Activated B cell treated with CpG ODN at 0.5 μM for 24 hours (primary cell): ENCODE data around the gene NEK3. TPM values are rescaled to one million over a fixed set of nuclear protein-coding genes. Genes with fewer than 3 reads are reported as not detected.
A peak's percentile ranks its signal among the peaks of the same experiment; 100 is the strongest.

Experiments
- ATAC-seq: fragments of 200-7000 bp; cut with Tn5 transposase; one replicate; pipeline ENCODE4 v1.10.0; 2021; ENCODE audit warnings: low read depth, mild to moderate bottlenecking, moderate library complexity
- CTCF ChIA-PET: fragments of 350-600 bp; sonication (Branson Sonifier 250); formaldehyde crosslinking; loops from one replicate; lab custom pipeline; 2021; ENCODE audit warnings: antibody characterized with exemption; lab: Charles Lee
- POLR2A ChIA-PET: fragments of 350-600 bp; sonication (Branson Sonifier 250); formaldehyde crosslinking; loops from one replicate; lab custom pipeline; 2021; ENCODE audit warnings: antibody characterized with exemption; lab: Charles Lee
- DNase-seq: peaks from one replicate; pipeline ENCODE4 v3.0.0; 2022
- H3K27ac Mint-ChIP-seq: one replicate; pipeline ENCODE4 v1.8.0; 2020; ENCODE audit warnings: mixed read lengths
- H3K27me3 Mint-ChIP-seq: one replicate; pipeline ENCODE4 v1.8.0; 2021; ENCODE audit warnings: mixed read lengths
- H3K36me3 Mint-ChIP-seq: one replicate; pipeline ENCODE4 v1.8.0; 2021; ENCODE audit warnings: low read depth, mixed read lengths
- H3K4me1 Mint-ChIP-seq: one replicate; pipeline ENCODE4 v1.8.0; 2021; ENCODE audit warnings: mixed read lengths
- H3K4me3 Mint-ChIP-seq: one replicate; pipeline ENCODE4 v1.8.0; 2020; ENCODE audit warnings: mild to moderate bottlenecking, mixed read lengths
- H3K9me3 Mint-ChIP-seq: one replicate; pipeline ENCODE4 v1.8.0; 2020; ENCODE audit warnings: mixed read lengths
- CTCF ChIP-seq: fragments of 200-600 bp; IDR thresholded peaks from one replicate; pipeline ENCODE4 v1.8.0; 2022; ENCODE audit warnings: antibody characterized with exemption, mild to moderate bottlenecking
- intact Hi-C: fragments of 100-400 bp; cut with micrococcal nuclease; formaldehyde crosslinking; loops from one replicate; pipeline ENCODE4 v1.15.1; 2024
- total RNA-seq: library from RNA; stranded (reverse); gene quantifications from 2 replicates; pipeline ENCODE4 v1.2.3, GENCODE V29; 2022

Gene NEK3
- total RNA-seq, 1 donor from 2014 or later, result 12.0 TPM

- ChIA-PET CTCF (interaction anchor here (0.9 kb wide), 1 partner anchor 11 kb away, joined by 3 read pairs; no protein-coding TSS in a partner anchor), POLR2A (interaction anchor here (1.8 to 2.7 kb wide), 2 partner anchors 33 to 149 kb away, joined by 8 to 13 read pairs; partner anchors contain the start of gene ALG11)
- Mint-ChIP-seq H3K27ac (no peak overlapping the region), H3K36me3 (peaks cover 6% of the 10 kb centered on the region), H3K27me3 (no peaks in the 10 kb centered on the region), H3K9me3 (no peaks in the 10 kb centered on the region), H3K4me3 (no peak overlapping the region), H3K4me1 (peaks cover 24% of the 10 kb centered on the region)
- no peak for DNase-seq
- intact Hi-C loops, result no loop called here
- TF ChIP-seq CTCF, result no peak
- no peak for ATAC-seq
Observed at GRCh38 chr13:52161181-52161646, 1.8 kb upstream of the NEK3 start.

GRCh38 chr13:52160506-52160905 is 1.1 kb upstream of the NEK3 start:
- Mint-ChIP-seq H3K4me3 (peak overlapping the region; percentile 19), H3K27me3 (no peaks in the 10 kb centered on the region), H3K27ac (no peak overlapping the region), H3K36me3 (peaks cover 2% of the 10 kb centered on the region), H3K4me1 (peaks cover 24% of the 10 kb centered on the region), H3K9me3 (no peaks in the 10 kb centered on the region)
- intact Hi-C loops, result no loop called here
- ChIA-PET POLR2A (interaction anchor here (1.5 to 2.7 kb wide), 3 partner anchors 34 to 456 kb away, joined by 5 to 13 read pairs (median 8); partner anchors contain the start of gene ALG11), CTCF (interaction anchor here (0.9 to 1.3 kb wide), 4 partner anchors 12 to 874 kb away, joined by 3 to 4 read pairs (median 3); partner anchors contain the start of gene ALG11)
- DNase-seq (no peak), ATAC-seq (no peak)
- no peak for TF ChIP-seq CTCF

- Mint-ChIP-seq H3K4me3 (peak overlapping the region; percentile 90), H3K4me1 (peaks cover 24% of the 10 kb centered on the region), H3K27me3 (no peaks in the 10 kb centered on the region), H3K27ac (peak overlapping the region; percentile 74), H3K9me3 (no peaks in the 10 kb centered on the region), H3K36me3 (peaks cover 2% of the 10 kb centered on the region)
- no peak for DNase-seq
- intact Hi-C loops, result no loop called here
- POLR2A ChIA-PET, result interaction anchor here (1.5 to 2.7 kb wide), 4 partner anchors 35 to 457 kb away, joined by 5 to 13 read pairs (median 7); partner anchors contain the start of genes ALG11 and VPS36
- TF ChIP-seq CTCF, result no peak
- CTCF ChIA-PET, result interaction anchor here (0.9 to 1.3 kb wide), 4 partner anchors 12 to 874 kb away, joined by 3 to 4 read pairs (median 3); partner anchors contain the start of gene ALG11
- ATAC-seq, result no peak
Observed at GRCh38 chr13:52160053-52160452, 656 bp upstream of the NEK3 start.

GRCh38 chr13:52158629-52159158 is 703 bp downstream of the NEK3 start:
- Mint-ChIP-seq H3K27ac (peak overlapping the region; percentile 81), H3K4me3 (peak overlapping the region; percentile 90), H3K27me3 (no peaks in the 10 kb centered on the region), H3K9me3 (no peaks in the 10 kb centered on the region), H3K36me3 (peaks cover 2% of the 10 kb centered on the region), H3K4me1 (peaks cover 24% of the 10 kb centered on the region)
- POLR2A ChIA-PET, result interaction anchor here (1.0 to 2.7 kb wide), 4 partner anchors 31 to 343 kb away, joined by 3 to 13 read pairs (median 5); partner anchors contain the start of gene VPS36
- DNase-seq, result no peak
- intact Hi-C loops, result loop anchor here (1.0 kb wide), 4 partner anchors 31 to 574 kb away; partner anchors contain the start of genes ALG11 and WDFY2
- CTCF ChIA-PET, result interaction anchor here (1.0 kb wide), 1 partner anchor 30 kb away, joined by 3 read pairs; no protein-coding TSS in a partner anchor
- no peak for TF ChIP-seq CTCF
- ATAC-seq, result peak; percentile 7

GRCh38 chr13:52156724-52157261 is 2.6 kb downstream of the NEK3 start:
- Mint-ChIP-seq H3K4me3 (peak overlapping the region; percentile 12), H3K27ac (no peak overlapping the region)

More at GRCh38 chr13:52156724-52157261, 2.6 kb downstream of the NEK3 start:
- Mint-ChIP-seq H3K27me3 (no peaks in the 10 kb centered on the region), H3K9me3 (no peaks in the 10 kb centered on the region), H3K4me1 (peaks cover 24% of the 10 kb centered on the region), H3K36me3 (peaks cover 5% of the 10 kb centered on the region)
- ChIA-PET CTCF (no interaction called here), POLR2A (no interaction called here)
- intact Hi-C loops, result no loop called here
- ATAC-seq (no peak), DNase-seq (no peak)
- no peak for TF ChIP-seq CTCF
